Glomerular visceral epithelial cell (primary cell): ENCODE data around the gene POU2AF2.
"Not testable (repeated sequence)": the region's sequence is repeated elsewhere in the genome, so short reads cannot be mapped to it uniquely, and the experiment has no call there.

Source experiments
- DNase-seq: peaks from one replicate; pipeline ENCODE4 v3.0.0-alpha.2; 2016; ENCODE audit errors: extremely low spot score

POU2AF2 gene

DNA sequence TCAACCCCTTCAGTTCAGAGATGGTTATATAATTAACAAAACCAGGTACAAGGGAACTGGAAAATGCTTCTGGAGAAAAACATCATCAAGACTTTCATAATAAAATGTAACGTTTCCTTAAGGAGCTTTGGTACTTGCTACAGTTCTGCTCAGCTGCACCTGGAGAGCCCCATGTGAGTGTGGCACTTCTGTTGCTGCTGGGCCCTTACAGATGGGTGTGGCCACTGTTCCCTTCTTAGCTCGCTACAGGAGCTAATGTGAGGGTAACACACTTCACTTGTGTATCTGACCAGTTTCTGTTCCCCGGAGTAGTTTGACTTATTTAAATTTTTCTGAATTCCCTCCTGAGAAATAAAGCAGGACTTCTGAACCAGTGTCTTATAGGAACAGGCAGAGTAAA lies 56.8 kb downstream of the POU2AF2 start:
- no peak for DNase-seq

DNA sequence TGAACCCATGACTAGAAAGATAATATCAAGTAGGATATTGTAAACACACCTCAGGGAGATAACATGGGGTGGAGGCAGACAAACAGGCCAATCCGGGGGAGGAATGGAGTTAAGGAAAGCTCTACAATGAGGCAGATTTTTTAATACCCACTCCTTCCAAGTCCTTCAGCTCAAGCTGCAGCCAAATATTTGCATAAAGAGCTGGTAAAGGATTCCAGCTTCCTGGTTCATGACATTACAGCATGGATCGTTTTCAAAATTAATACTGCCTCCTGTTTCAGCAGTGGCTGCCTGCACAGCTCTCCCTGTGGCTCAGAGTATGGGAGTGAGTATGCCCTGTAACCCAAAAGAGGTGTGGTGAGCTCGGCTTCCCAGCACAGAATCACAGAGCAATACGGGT lies 57.9 kb downstream of the POU2AF2 start:
- no peak for DNase-seq

DNA sequence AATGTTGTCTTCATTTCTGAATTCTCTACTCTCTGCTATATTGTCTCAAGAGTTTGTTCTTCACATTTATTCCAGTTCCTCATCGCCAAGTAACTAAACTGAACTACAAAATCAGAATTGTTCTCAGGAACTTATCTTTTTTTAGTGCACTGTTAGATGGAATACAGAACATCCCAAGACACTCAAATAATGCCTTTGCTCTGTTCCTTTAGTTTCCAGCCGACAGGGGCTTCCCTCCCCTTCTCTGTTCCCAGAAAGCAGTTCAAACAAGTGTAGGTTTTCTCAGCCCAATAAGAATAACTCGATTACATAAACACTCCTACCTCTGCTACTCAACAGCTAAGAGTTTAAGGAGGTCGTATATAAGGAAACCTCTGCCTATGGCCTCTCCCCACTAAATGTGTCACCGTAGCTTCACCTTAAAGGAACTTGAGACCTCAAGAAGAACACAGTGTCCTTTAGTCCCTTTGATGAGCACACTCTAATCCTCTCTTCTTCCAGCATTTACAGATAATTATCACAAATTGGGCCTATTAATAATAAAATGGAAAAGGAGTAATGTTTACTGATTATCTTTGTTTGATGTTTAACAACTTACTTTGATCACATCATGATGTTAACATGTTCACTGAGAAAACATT lies 59.8 kb downstream of the POU2AF2 start:
- no peak for DNase-seq

DNA sequence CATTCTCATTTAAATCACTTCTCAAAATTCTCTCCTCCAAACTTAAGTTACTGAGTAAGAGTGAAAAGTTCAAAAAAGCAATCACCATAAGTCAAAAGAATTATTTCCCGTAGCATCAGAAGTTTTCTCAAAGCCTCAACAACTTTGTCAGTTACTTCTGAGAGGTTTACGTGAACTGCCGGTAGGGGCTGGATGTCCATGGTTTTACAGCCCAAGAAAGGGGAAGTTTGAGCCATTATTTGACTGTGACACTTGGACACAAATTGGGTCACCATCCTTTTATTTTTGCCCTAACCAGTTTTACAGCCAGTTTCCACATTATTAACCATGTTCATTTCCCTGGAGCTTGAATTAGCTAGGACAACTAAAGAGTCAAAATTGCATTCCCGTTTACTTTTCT lies 60.4 kb downstream of the POU2AF2 start:
- DNase-seq = no peak

DNA sequence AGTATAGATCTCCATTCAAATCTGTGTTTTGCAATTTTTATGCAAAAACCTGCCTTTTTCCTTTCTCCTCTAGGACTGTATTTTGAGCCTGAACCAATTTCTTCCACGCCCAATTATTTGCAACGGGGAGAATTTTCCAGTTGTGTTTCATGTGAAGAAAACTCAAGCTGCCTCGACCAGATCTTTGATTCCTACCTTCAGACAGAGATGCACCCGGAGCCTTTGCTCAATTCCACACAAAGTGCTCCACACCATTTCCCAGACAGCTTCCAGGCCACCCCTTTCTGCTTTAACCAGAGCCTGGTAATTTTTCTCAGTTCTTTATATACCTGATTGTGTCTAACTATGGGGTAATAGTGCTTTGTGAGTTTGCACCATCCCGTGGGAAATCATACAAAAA lies 60.8 kb downstream of the POU2AF2 start:
- DNase-seq = no peak

DNA sequence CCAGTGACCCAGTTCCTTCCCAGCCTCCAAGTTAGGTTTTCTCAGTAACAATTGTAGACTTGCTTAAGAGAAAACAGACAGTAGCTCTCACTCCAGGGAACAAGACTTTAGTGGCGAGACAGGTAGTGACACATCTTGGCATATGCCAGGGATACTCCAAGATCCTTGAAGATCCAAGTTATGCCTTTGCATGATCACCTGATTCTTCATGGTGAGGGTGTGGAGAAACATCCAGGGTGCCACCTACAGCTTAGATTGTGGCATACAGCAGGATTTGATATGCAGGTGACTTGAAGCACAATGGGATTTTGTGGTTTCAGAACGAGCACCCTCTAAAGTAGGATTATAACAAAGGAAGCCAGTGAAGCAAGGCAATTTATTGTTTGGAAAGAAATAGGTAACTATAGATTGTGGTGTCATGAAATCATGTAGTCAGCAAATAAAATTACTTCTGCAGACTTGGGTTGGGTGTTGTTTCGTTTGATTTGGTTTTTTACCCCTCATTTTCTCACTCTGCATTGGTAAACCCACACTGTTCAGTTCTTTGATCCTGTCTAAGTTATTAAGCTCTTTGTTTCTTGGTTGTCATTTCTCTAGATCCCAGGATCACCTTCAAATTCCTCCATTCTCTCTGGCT lies 62.1 kb downstream of the POU2AF2 start:
- DNase-seq = no peak

DNA sequence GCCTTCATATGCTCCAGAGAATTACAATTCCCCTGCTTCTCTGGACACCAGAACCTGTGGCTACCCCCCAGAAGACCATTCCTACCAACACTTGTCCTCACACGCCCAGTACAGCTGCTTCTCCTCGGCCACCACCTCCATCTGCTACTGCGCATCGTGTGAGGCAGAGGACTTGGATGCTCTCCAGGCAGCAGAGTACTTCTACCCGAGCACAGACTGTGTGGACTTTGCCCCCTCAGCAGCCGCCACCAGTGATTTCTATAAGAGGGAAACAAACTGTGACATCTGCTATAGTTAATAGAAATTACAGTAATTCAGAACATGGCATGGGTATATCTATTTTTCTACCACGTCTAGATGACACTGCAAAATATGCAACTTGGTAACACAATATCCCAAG lies 62.6 kb downstream of the POU2AF2 start:
- peak; percentile 7 for DNase-seq

DNA sequence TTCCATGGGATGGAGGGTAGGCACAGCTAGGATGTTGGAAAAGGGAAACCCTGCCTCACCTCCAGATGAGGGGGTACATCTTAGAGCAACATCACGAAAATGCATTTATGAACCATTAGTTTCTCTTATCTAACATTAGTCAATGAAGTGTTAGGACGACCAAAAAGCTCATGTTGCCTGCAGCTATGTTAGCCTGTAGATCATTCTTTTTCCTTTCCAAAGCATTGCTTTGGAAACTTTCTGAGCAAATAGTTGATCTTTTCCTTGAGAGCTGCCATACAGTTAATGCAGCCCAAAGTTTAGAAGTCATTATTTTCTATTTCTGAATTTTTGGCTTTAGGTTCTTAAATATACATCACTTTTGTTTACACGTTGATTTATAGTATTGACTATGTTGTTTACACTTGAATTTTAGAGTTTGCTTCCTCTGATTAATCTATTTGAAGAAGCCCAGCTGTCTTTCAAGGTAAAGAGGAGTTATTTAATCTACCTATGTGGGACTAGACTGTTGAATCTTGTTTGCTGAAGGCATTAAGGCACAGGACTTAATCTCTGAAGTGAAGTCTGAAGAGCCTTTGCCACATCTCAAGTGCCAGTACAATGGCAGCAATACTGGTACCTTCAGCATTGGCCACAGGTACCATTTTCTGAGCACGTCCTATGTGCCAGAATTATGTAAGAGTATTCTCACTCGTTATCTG lies 63.8 kb downstream of the POU2AF2 start:
- no peak for DNase-seq

DNA sequence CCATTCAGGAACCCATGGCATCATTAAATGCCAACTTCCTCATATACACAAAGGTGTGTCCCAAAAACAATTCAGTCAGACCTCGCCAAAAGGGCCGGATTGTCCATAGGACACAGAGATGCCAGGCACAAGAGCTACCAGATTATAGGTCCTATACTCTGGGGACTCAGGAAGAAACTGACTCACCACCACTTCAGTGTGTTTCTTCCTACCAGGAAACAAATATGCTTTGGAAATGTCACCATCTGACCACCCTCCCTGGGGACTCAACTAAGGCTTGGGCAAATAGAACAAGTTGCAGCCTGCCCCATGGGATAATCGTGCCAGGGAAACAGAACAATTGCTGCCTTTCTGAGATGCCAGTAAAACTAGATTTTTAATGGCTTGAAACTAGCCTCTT lies 64.6 kb downstream of the POU2AF2 start:
- DNase-seq = no peak

DNA sequence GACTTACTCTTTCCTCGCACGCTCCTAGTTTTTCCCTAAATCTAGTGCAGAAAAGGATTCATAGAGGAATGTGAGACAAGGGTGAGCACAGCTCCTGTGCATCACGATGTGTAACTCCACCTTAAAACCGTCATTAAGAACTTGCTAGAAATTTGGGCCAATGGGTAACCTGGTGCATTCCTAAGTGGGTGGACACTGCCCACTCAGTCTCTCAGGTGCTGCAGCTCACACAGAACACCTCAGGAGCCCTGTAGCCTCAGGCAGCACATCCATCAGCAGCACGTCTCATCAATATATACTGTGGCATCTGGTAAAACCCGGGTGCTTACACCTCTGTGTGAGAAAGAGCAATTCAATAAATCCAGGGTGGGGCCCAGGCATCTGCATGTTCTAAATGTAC lies 65.2 kb downstream of the POU2AF2 start:
- no peak for DNase-seq

DNA sequence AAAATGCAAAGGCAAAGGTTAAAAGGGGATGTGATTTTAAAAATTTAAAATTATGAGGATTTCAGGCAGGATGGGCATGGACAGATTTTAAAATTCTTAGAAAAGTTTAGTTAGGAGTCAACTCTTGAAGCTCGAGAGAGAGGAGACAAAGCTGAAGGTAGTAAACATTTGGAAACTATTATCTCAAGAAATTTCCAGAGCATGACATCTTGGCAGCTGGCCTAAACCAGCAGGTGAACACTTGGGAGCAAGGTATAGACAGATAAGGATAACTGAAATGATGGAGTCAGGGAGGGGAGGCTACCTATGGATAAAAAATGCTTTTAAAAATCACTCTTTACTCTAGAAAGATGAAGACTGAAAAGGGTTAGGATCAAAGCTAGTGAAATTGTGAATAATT lies 66.6 kb downstream of the POU2AF2 start:
- no peak for DNase-seq

DNA sequence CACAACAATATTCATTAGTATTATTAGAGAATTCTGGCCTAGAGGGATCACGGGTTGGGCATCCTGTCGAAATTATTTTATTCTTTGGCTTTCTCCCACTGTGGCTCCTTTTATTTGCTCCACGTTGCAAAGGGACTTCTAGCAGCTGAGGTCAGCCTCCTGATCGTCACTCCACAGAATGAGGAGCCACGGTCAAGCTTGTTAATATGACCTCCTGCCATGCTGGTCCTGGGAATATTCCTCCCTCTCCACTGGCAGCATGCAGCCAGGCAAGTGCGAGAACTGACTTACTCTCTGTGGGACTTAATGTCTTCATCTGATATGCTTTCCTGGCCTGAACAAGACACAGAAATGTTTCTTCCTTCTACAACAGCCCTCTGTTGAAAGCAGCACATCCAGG lies 73.8 kb downstream of the POU2AF2 start:
- DNase-seq = no peak

DNA sequence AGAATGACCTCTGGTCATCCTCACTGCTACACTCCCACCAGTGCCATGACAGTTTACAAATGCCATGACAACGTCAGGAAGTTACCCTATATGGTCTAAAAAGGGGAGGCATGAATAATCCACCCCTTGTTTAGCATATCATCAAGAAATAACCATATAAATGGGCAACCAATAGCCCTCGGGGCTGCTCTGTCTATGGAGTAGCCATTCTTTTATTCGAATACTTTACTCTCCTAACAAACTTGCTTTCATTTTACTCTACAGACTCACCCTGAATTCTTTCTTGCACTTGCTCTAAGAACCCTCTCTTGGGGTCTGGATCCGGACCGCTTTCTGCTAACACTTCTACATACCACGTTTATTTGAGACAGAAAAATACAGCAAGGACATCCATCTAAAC lies 74.7 kb downstream of the POU2AF2 start:
- not testable (repeated sequence) for DNase-seq

DNA sequence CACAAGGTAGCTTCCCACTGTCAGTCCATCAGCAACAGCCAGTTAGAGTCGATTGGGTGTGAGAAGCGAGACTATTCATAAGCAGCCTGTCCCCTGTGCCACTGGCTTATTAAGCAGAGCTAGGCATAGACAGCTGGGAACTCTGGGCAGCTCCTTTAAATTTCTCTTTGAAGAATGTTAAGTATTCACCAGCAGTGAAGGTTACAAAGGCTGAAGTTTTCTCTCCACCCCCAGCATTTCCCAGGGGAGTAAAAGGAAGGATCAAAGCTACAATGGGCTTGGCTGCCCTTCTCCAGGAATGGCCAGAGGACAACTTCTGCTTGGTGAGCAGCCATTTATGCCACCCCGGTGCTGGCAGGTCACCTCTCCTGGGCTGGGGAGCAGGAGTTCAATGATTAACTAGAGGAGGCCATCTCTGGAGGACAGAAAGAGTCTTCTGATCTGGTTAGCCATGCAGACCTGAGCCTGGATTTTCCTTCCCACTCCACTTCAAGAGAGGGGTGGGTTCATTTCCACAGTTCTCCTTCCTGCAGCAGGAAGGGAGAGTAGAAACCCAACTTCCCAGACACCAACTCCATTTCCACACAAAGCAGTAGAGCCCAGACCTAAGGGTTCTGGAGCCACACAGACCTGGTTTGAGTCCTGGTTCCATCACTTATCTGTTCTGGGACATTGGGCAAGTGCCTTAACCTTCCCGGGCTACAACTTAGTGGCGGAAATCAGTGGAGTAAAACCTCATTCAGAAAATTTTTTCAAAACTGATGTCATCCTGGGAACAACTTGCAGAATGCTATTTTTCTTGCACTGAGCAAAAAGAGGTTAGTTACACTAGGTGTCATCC lies 75.4 kb downstream of the POU2AF2 start:
- no peak for DNase-seq

DNA sequence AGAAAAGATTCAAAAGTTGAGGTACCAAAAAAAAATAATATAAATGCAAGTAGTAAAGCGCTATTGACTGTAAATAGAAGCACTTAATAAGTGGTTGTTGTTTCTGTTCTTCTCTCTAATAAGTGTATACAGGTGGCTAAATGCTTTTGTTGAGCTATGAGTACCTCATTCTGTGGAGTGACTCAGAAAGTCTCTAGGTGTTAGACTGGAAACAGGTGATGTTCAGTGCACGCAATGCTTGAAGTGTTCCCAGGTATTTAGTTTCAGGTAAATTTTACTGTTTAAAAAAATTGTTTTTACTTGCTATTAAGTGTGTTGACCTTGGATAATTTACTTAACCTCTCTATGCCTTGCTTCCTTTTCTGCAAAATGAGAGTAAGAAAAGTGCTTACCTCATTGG lies 77.0 kb downstream of the POU2AF2 start:
- DNase-seq = no peak

DNA sequence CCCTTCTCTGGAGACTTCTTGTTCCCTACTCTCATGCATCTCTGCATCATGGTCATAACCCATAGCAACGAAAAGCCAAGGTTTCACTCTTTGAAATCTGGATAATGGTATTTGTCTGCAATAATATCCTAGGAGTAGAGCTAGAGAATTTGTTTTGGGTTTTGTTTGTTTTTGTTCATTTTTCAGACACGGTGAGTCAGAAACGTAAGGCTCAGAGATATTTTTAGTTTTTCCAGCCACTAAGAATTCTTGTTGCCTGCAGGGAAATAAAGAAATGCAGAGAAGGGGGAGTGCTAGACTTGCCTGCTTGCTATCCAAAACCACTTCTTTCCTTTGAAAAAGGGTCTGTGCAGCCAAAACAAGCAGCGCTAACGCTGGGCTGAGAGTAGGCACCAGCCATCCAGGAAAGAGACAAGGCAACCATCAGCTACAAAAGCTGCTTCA lies 78.8 kb downstream of the POU2AF2 start:
- no peak for DNase-seq

DNA sequence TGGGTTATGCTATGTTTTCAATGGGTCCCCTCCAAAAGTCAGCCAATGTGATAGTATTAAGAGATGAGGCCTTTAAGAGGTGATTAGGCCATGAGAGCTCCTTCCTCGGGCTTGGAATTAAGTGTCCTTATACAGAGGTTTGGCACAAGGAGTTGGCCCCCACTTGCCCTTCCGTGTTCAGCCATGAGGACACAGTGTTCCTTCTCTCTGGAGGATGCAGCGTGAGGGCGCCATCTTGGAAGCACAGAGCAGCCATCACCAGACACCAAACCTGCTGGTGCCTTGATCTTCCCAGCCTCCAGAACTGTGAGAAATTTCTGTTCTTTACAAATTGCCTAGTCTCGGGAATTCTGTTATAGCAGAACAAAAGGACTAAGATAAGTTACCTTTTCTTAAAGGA lies 79.7 kb downstream of the POU2AF2 start:
- DNase-seq = no peak

DNA sequence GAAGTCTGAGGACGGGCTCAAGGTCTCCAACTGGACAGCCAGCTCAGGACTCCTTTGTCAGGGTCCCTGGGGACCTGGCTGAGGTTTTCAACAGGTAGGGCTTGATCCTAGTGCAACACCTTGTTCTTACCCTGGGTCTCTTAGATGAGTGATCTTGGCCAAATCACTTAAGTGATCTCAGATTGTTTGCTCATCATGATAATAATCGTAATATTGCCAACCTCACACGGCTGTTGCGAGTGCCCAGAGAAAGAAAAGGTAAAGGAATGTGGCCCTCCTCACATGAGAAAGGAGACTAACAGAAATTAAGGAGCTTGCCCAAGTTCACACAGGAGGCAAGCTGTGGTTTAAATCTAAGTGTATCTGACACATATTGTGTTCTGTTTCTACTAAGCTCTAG lies 81.3 kb downstream of the POU2AF2 start:
- no peak for DNase-seq

DNA sequence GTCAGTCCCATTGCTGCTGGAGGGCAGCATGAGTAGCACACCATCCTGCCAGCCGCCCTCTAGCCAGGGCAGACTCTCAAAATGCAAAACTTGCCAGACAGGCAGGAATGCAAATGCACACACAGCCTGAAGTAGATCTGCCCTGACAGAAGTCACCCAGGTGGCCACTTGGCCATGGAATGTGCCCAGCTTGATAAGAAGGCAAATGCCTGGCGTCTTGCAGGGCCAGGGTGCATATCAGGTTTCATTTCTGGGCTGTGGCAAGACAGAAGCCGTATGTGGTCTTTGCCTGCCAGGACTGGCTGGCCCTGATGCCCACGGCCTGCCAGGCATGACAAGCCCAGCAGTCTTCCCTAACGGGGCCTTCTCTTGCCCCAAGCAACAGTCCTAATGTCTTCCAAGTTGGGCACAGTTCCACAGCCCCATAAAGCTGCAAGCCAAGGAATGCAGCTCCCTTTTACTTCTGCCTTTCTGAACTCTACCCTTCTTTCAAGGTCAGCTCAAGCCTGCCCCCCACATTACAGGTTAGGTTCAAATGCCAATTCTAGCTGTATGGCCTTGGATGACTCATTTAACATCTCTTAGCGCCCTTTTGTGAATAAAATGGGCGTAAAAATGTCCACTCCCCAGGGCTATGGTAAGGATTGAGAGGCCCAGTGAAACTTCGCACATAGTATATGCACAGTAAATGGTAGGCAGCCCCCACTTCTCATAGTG lies 82.5 kb downstream of the POU2AF2 start:
- no peak for DNase-seq

DNA sequence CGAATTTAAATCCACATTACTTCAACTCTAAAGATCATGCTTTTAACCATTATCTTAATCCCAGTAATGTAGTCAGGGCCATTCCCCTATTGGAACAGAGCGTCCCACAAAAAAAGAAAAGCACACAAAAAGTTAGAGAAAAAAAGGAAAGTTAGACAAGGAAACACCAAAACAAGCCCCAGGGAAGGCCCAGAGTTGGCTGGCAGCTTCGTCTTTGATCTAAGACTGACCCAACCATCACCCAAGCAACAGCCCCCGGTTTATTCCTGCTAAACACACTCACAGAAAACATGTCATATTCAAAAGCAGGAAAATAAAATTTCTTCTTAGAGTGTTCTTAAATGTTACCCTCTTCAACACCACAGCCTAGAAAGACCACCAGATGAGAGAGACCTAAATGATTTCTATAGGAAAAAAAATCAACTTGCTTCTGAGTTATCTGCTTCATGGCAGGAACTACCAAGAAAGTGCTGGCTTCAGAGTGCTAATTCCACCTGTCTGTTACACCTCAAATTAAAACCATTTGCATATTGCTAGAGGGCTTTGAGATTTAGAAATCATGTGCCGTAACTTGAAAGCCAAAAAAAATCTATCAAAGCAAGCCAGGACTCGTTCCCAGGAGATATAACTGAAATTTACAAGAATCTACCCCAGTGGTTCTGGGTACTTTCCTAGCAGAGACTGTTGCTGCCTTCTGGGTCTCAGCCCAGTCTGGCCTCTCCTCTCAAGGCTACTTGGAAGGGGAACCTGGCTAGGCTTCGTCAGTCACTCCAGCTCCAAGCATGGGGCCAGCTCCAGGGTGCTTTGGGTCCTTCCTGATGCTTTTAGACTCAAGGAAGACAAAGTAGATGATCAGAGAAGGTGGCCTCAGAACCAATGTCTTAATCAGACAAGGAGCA lies 84.0 kb downstream of the POU2AF2 start:
- no peak for DNase-seq
